B cell (primary cell): Measurements from ENCODE around the gene NFE2. TPM values are rescaled to one million over a fixed set of nuclear protein-coding genes. Genes with fewer than 3 reads are reported as not detected.

Experiments
- ATAC-seq: fragments of 200-7000 bp; cut with Tn5 transposase; one replicate; pipeline ENCODE4 v1.10.0; 2021; ENCODE audit warnings: low read depth, mild to moderate bottlenecking, moderate number of reproducible peaks, moderate library complexity
- CTCF ChIA-PET: fragments of 350-600 bp; sonication (Branson Sonifier 250); formaldehyde crosslinking; loops from one replicate; lab custom pipeline; 2021; ENCODE audit warnings: antibody characterized with exemption, inconsistent platforms; lab: Charles Lee
- POLR2A ChIA-PET: fragments of 350-600 bp; sonication (Branson Sonifier 250); formaldehyde crosslinking; loops from one replicate; lab custom pipeline; 2021; ENCODE audit warnings: antibody characterized with exemption; lab: Charles Lee
- DNase-seq: peaks from one replicate; pipeline ENCODE4 v3.0.0; 2013
- H2AFZ ChIP-seq: 2 replicates; pipeline ENCODE4 v1.6.1; 2012; ENCODE audit warnings: mild to moderate bottlenecking, low read depth, low read length; ENCODE audit not compliant: insufficient read depth, poor library complexity, severe bottlenecking
- H3K27ac ChIP-seq, 2 donors: 1 replicate in 1 of 2; 2 replicates in 1 of 2; pipeline ENCODE4 v1.5.1; 2012 to 2013; ENCODE audit warnings: low read length in 2 of 2, mild to moderate bottlenecking in 2 of 2, moderate library complexity in 1 of 2
- H3K27me3 ChIP-seq, 4 experiments: fragments of 200-600 bp in 1 of 4; sonication (generic) in 1 of 4; replicated peaks in 1 of 4; 1 replicate in 2 of 4; 2 replicates in 2 of 4; pipeline versions ENCODE4 v1.6.1 to v1.7.0; 2013 to 2016; ENCODE audit warnings: low read length in 3 of 4, mild to moderate bottlenecking in 2 of 4, mixed read lengths in 1 of 4, moderate library complexity in 1 of 4; ENCODE audit not compliant: insufficient read depth in 4 of 4, control insufficient read depth in 3 of 4; ENCODE audit errors: control extremely low read depth in 1 of 4
- H3K36me3 ChIP-seq, 2 experiments: replicated peaks in 1 of 2; 1 replicate in 1 of 2; 2 replicates in 1 of 2; pipeline versions ENCODE4 v1.6.1 to v1.7.1; 2013; ENCODE audit warnings: low read length in 1 of 2; ENCODE audit not compliant: insufficient read depth in 2 of 2, control insufficient read depth in 1 of 2; ENCODE audit errors: control extremely low read depth in 1 of 2, extremely low read depth in 1 of 2
- H3K4me1 ChIP-seq, 2 donors: fragments of 200-600 bp in 1 of 2; sonication (generic) in 1 of 2; 1 replicate in 1 of 2; 2 replicates in 1 of 2; pipeline versions ENCODE4 v1.5.1 to v1.6.1; 2013 to 2017; ENCODE audit warnings: low read length in 2 of 2; ENCODE audit not compliant: control insufficient read depth in 2 of 2, insufficient read depth in 2 of 2
- H3K4me2 ChIP-seq: replicated peaks from 2 replicates; pipeline ENCODE3; 2012; ENCODE audit warnings: mild to moderate bottlenecking, low read depth, low read length; ENCODE audit not compliant: poor library complexity, severe bottlenecking
- H3K4me3 ChIP-seq, 5 experiments: fragments of 200-600 bp in 1 of 5; sonication (generic) in 1 of 5; 1 replicate in 3 of 5; 2 replicates in 2 of 5; pipeline versions ENCODE4 v1.5.1 to v1.7.0; 2011 to 2016; ENCODE audit warnings: low read length in 4 of 5, mild to moderate bottlenecking in 4 of 5, low read depth in 2 of 5, control low read depth in 1 of 5, moderate library complexity in 1 of 5; ENCODE audit not compliant: insufficient read depth in 1 of 5; ENCODE audit errors: control extremely low read depth in 1 of 5, extremely low read depth in 1 of 5
- H3K79me2 ChIP-seq: fragments of 200-600 bp; sonication (generic); one replicate; pipeline ENCODE4 v1.6.0; 2016; ENCODE audit warnings: low read length; ENCODE audit not compliant: control insufficient read depth, insufficient read depth
- H3K9ac ChIP-seq: fragments of 200-600 bp; sonication (generic); 2 replicates; pipeline ENCODE4 v1.6.1; 2017; ENCODE audit warnings: mild to moderate bottlenecking, low read length, moderate library complexity
- H3K9me3 ChIP-seq, 3 donors: one replicate each; pipeline versions ENCODE4 v1.6.1 to v1.7.1; 2013; ENCODE audit warnings: low read length in 2 of 3; ENCODE audit not compliant: control insufficient read depth in 2 of 3, insufficient read depth in 1 of 3; ENCODE audit errors: control extremely low read depth in 1 of 3
- H4K20me1 ChIP-seq: 2 replicates; pipeline ENCODE4 v1.6.0; 2012; ENCODE audit warnings: mild to moderate bottlenecking, low read length; ENCODE audit not compliant: insufficient read depth, control insufficient read depth, poor library complexity, severe bottlenecking
- H3K27ac Mint-ChIP-seq: one replicate; pipeline ENCODE4 v1.8.0; 2021; ENCODE audit warnings: mixed read lengths
- H3K27me3 Mint-ChIP-seq: one replicate; pipeline ENCODE4 v1.8.0; 2021; ENCODE audit warnings: mixed read lengths
- H3K4me1 Mint-ChIP-seq: one replicate; pipeline ENCODE4 v1.8.0; 2021; ENCODE audit warnings: mixed read lengths
- H3K4me3 Mint-ChIP-seq: one replicate; pipeline ENCODE4 v1.8.0; 2021; ENCODE audit warnings: mixed read lengths
- H3K9me3 Mint-ChIP-seq: one replicate; pipeline ENCODE4 v1.8.0; 2022; ENCODE audit warnings: mixed read lengths; ENCODE audit not compliant: insufficient read depth
- CTCF ChIP-seq: fragments of 200-600 bp; IDR thresholded peaks from one replicate; pipeline ENCODE4 v1.8.0; 2022; ENCODE audit warnings: antibody characterized with exemption, mild to moderate bottlenecking
- EZH2 ChIP-seq: IDR thresholded peaks from 2 replicates; pipeline ENCODE4 v1.6.1; 2012; ENCODE audit warnings: borderline replicate concordance, low read depth, mild to moderate bottlenecking, moderate library complexity, low read length; ENCODE audit not compliant: insufficient read depth, poor library complexity, severe bottlenecking
- WGBS: methylation state at CpG from one replicate; pipeline ENCODE4 v1.1.5; 2013; ENCODE audit warnings: missing lambda C conversion rate; ENCODE audit not compliant: insufficient coverage; 5-methylcytosine and 5-hydroxymethylcytosine counted together
- intact Hi-C: fragments of 100-400 bp; cut with micrococcal nuclease; formaldehyde crosslinking; loops from one replicate; pipeline ENCODE4 v1.10.0; 2022
- polyA plus RNA-seq: library from polyadenylated mRNA; depleted of rRNA; stranded (reverse); fragments of >200 nt; gene quantifications from 2 replicates; pipeline ENCODE4 v1.2.3, GENCODE V29; 2012
- total RNA-seq, 2 donors: library from RNA; stranded (reverse); fragments of 120-200 nt in 1 of 2; gene quantifications; 1 replicate in 1 of 2; 2 replicates in 1 of 2; pipeline versions ENCODE4 v1.2.3 to v1.2.4, GENCODE V29; 2013 to 2022

Gene NFE2
- total and polyA plus RNA-seq, 2 donors (not counting 1 experiment from before 2014, with no cell fraction given) = 0.60 TPM; not detected in 1

GRCh38 chr12:54311051-54311450 lies 10.2 kb upstream of the NFE2 start:
- Histone ChIP-seq H3K27me3 (no peaks in the 10 kb centered on the region), H3K9me3 (no peaks in the 10 kb centered on the region), H3K4me2 (no peak overlapping the region), H3K4me1 (no peaks in the 10 kb centered on the region), H3K27ac (no peak overlapping the region), H2AFZ (no peak overlapping the region), H3K9ac (no peak overlapping the region), H3K36me3 (no peaks in the 10 kb centered on the region), H3K79me2 (no peaks in the 10 kb centered on the region), H4K20me1 (no peaks in the 10 kb centered on the region), H3K4me3 (no peak overlapping the region)
- no peak overlapping the region for H3K27ac Mint-ChIP-seq
- TF ChIP-seq CTCF (no peak), EZH2 (no peak)
- no peaks in the 10 kb centered on the region for H3K9me3 Mint-ChIP-seq
- POLR2A ChIA-PET = interaction anchor here (0.7 kb wide), 1 partner anchor 187 kb away, joined by 4 read pairs; no protein-coding TSS in a partner anchor
- DNase-seq (no peak), ATAC-seq (no peak)
- H3K4me3 Mint-ChIP-seq = no peak overlapping the region
- no peaks in the 10 kb centered on the region for H3K4me1 Mint-ChIP-seq
- WGBS = no CpG with 5 or more reads among the region's 2 CpGs
- CTCF ChIA-PET = interaction anchor here (1.1 to 1.4 kb wide), 2 partner anchors 11 to 18 kb away, joined by 3 read pairs; partner anchors contain the start of gene NFE2
- intact Hi-C loops = no loop called here
- H3K27me3 Mint-ChIP-seq = peaks cover 14% of the 10 kb centered on the region

GRCh38 chr12:54306925-54307741 lies 6.3 kb upstream of the NFE2 start:
- Histone ChIP-seq H3K79me2 (no peaks in the 10 kb centered on the region), H3K9ac (no peak overlapping the region), H3K27me3 (peaks cover 0 to 5% (median 4%) of the 10 kb centered on the region in 4 experiments), H4K20me1 (no peaks in the 10 kb centered on the region), H3K36me3 (no peaks in the 10 kb centered on the region), H3K27ac (no peak overlapping the region), H2AFZ (no peak overlapping the region), H3K4me2 (no peak overlapping the region), H3K9me3 (no peaks in the 10 kb centered on the region), H3K4me3 (no peak overlapping the region), H3K4me1 (peaks cover 19 to 22% of the 10 kb centered on the region in 2 donors)
- Mint-ChIP-seq H3K9me3 (no peaks in the 10 kb centered on the region), H3K4me3 (no peak overlapping the region), H3K4me1 (peaks cover 22% of the 10 kb centered on the region), H3K27me3 (peaks cover 32% of the 10 kb centered on the region), H3K27ac (no peak overlapping the region)
- DNase-seq (no peak), ATAC-seq (no peak)
- 40% methylated on average over 6 of the region's 8 CpGs for WGBS
- intact Hi-C loops = no loop called here
- POLR2A ChIA-PET = no interaction called here
- CTCF ChIA-PET = interaction anchor here (0.9 to 1.0 kb wide), 3 partner anchors 15 to 72 kb away, joined by 3 to 4 read pairs (median 3); no protein-coding TSS in a partner anchor
- no peak for TF ChIP-seq EZH2
- no peak for TF ChIP-seq CTCF
